Measurements from ENCODE around the gene NDUFB7. TPM values are rescaled to one million over a fixed set of nuclear protein-coding genes. Genes with fewer than 3 reads are reported as not detected.
"Not testable (repeated sequence)": the region's sequence is repeated elsewhere in the genome, so short reads cannot be mapped to it uniquely, and the experiment has no call there.

Gene NDUFB7
- total RNA-seq, result 100 to 1,000 TPM; 228 to 299 TPM
- long read RNA-seq, transcript NDUFB7-201 (3 exons, 531 nt), result major isoform, 122 of 123 reads
- long read RNA-seq, partial matches to known transcripts, result 1 of 123 reads
- long read RNA-seq, other reads (novel, unspliced or antisense), result 0 of 123 reads

DNA sequence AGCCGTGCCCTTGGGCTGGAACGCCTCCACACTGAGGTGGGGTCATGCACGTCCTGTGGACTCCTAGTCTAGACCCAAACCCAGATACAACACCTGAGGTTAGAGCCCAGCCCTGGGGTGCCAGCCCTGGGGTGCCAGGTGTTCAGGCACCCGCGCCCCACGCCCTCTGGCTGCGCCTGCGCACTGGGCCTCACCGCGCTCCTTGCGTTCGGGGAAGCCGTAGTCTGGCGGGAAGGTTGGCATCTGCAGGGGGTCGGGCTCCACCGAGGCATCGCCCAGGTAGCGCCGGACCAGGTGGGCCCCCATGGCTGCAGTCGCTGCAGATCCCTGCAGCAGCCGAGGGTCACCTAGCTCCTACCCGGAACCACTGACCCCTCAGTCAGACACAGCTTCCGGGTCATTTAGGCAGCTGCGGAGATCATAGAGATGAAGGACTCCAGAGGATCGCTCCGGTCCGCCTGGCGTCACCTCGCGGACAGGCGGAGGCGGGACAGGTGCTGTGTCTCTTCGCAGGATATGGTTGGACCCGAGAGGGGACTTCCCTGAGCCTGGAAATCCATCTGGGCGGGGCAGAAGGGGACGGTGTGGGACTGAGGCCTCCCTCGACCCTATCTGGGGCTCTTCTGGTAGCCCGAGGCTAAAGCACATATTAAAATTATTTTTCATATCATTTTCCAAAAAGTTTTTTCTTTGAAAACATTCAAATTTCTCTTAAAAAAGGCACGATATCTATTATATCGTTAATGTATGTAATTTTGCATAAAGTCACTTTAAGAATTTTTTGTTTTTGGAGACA, at the start of gene NDUFB7:
TSS of gene NDUFB7 (minus strand) at position 372 of the 796 bp plus-strand sequence. CDS start at position 306, 66 bp downstream.
- intact Hi-C loops (cut with DNase I, micrococcal nuclease), result loop anchor here in 1 of 2 donors (5.0 kb wide), 1 partner anchor 115 kb away; no protein-coding TSS in a partner anchor
- peak; percentile 91 for ATAC-seq
- peak; percentile 90 to 93 for DNase-seq

DNA sequence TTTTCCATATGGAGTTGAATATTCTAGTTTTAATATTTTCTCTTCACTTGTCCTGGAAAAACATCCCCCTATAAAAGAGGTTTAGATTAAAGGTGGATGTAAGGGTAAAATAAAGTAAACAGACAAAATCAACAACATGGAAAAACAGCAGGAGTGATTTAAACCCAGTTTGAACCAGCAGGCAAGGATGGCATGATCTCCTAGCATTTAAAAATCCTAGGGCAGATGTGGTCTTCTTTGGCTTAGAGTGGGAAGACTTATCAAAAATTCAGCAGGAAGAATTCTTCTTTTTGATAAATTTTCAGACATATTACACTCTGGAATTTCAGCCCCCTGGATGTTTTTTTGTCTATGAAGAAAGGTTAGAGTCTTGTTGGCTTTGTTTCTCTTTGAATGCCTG, 47.5 kb upstream of the NDUFB7 start:
- DNase-seq, result no peak
- no peak for ATAC-seq
- intact Hi-C loops (cut with DNase I, micrococcal nuclease), result no loop called here

DNA sequence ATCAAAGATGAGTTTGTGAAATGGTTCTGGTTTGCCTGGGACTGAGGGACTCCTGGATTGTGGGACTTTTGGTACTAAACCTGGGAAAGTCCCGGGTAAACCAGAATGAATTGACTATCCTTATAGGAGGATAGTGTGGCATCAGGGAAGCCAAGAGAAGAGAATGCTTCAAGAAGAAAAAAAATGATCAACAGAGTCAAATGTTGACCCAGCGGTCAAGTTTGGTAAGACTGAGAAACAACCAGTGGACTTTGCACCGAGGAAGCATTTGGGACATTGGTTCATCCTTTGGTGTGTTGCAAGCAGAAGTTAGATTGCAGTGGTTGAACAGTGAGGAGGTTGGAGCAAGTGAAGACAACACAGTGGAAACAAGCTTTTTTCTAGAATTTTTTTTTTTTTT, 44.5 kb upstream of the NDUFB7 start:
- ATAC-seq (no peak), DNase-seq (no peak)
- intact Hi-C loops (cut with DNase I, micrococcal nuclease), result no loop called here

DNA sequence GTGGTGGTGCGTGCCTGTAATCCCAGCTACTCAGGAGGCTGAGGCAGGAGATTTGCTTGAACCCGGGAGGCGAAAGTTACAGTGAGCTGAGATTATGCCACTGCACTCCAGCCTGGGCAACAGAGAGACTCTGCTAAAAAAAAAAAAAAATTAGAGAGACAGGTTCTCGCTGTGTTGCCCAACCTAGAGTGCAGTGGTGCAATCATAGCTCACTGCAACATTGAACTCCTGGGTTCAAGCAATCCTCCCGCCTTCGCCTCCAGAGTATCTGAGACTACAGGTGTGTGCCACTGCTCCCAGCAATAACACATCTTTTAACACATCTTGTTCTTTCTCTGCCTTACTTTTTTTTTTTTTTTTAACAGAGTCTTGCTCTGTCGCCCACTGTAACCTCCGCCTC, 43.8 kb upstream of the NDUFB7 start:
- intact Hi-C loops (cut with DNase I, micrococcal nuclease), result no loop called here
- ATAC-seq (no peak), DNase-seq (no peak)

DNA sequence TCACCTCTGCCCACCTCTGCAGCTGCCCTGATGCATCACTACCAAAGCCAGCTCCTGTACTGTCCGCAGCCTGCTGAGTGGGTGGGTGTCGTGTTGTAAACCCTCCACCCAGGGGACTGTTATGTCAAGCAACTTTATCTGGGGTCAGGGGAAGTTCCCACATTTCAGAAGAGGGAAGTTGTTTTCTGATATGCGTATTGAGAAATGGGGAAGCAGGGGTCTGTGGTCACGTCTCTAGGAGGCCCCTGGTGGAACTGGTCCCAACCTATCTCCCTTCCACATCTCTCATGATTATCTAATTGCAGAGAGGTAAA, 42.2 kb upstream of the NDUFB7 start:
- intact Hi-C loops (cut with DNase I, micrococcal nuclease), result no loop called here
- DNase-seq, result peak in 1 of 2 donors; percentile 16
- no peak for ATAC-seq

DNA sequence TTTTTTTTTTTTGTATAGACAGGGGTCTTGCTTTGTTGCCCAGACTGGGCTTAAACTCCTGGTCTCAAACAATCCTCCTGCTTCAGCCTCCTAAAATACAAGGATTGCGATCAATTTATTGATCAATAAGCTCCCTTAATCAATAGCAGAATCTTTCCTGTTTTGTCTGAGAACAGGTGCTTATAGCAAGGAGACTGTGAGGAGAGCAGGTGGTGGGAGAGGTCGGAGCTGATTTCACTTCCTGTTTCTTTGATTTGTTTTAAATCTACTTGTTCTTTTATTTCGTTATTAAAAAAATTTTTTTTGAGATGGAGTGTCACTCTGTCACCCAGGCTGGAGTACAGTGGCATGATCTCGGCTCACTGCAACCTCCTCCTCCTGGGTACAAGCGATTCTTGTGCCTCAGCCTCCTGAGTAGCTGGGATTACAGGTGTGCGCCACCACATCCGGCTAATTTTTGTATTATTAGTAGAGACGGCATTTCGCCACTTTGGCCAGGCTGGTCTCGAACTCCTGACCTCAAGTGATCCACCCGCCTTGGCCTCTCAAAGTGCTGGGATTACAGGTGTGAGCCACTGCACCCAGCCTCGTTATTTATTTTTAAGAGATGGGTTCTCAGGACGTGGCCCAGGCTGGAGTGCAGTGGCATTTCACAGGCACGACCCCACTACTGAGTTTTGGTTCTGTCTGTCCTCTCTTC, 41.7 kb upstream of the NDUFB7 start:
- intact Hi-C loops (cut with DNase I, micrococcal nuclease); DNase-seq; ATAC-seq: not testable (repeated sequence)

DNA sequence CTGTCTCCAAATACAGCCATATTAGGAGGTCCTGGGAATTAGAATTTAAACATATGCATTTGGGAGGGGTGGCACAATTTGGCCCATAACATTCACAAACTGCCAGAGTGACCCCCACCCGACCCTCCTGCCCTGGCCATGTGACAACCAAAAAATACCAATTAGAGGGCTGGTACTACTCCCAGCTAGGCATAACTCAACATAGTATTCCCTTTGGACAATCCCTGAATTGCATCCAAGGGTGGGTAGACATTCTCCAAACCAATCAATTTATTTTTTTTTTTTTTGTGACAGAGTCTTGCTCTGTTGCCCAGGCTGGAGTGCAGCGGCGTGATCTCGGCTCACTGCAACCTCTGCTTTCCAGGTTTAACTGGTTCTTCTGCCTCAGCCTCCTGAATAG, 40.8 kb upstream of the NDUFB7 start:
- ATAC-seq (no peak), DNase-seq (no peak)
- intact Hi-C loops (cut with DNase I, micrococcal nuclease), result no loop called here

DNA sequence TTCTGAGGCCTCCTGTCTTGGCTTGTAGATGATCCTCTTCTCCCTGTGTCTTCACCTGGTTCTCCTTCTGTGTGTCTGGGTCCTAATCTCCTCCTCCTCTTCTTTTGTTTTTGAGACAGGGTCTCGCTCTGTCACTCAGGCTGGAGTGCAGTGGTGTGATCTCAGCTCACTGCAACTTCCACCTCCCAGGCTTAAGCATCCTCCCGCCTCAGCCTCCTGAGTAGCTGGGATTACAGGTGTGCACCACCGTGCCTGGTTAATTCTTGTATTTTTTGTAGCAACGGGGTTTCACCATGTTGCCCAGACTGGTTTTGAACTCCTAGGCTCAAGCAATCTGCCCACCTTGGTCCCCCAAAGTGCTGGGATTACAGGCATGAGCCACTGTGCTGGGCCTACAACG, 40.4 kb upstream of the NDUFB7 start:
- ATAC-seq; DNase-seq; intact Hi-C loops (cut with DNase I, micrococcal nuclease): not testable (repeated sequence)

DNA sequence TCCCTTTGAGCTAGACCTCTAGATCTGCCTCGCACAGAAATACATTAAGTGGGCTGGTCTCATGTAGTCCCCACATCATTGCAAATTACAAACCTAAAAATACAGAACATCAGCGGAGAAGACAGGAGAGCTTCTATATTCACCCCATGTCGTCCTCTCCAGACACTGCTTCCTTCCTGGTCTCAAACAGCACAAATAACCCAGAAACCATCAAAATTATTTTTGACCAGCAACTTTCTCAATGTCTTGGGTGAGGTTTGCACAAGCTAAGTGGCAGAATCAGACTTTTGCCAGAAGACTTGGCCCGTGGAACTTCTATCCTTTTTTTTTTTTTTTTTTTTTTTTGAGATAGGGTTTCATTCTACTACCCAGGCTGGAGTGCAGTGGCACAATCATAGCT, 39.2 kb upstream of the NDUFB7 start:
- intact Hi-C loops (cut with DNase I, micrococcal nuclease), result no loop called here
- DNase-seq (no peak), ATAC-seq (no peak)

DNA sequence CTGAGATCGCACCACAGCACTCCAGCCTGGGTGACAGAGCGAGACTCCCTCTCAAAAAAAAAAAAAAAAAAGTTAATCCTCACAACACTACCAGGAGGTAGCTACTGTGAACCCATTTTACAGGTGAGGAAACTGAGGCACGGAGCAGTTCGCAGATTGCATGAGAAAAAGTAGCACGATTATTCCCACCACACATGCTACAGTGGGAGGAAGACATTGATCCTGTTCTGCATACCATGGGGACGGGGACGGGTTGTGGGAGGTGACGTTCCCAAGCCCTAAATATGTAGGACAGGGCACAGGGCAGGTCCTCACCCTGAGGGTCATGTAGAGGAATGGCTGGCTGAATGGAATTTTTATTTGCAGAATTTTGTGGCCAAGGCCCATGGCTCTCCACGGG, 34.8 kb upstream of the NDUFB7 start:
- intact Hi-C loops (cut with DNase I, micrococcal nuclease), result no loop called here
- no peak for ATAC-seq
- DNase-seq, result no peak

DNA sequence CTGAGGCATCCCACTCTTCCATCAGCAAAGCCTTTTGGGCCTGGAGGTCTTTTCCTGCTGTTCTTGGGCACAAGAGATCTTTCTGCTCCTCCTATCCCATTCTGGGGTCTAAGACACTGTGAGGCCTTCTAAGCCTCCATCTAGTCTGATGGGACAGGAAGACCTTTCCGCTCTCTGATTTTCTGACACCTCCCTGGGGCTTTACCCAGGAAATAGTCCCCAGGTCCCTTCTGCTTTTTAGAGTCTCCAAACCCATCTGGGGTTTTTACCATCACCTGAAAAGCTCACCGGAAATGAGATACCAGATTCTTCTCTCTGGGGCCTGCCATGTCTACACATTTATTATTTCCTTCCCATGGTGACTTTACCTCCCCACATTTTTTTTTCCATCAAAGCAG, 32.1 kb upstream of the NDUFB7 start:
- intact Hi-C loops (cut with DNase I, micrococcal nuclease), result no loop called here
- ATAC-seq (no peak), DNase-seq (no peak)

DNA sequence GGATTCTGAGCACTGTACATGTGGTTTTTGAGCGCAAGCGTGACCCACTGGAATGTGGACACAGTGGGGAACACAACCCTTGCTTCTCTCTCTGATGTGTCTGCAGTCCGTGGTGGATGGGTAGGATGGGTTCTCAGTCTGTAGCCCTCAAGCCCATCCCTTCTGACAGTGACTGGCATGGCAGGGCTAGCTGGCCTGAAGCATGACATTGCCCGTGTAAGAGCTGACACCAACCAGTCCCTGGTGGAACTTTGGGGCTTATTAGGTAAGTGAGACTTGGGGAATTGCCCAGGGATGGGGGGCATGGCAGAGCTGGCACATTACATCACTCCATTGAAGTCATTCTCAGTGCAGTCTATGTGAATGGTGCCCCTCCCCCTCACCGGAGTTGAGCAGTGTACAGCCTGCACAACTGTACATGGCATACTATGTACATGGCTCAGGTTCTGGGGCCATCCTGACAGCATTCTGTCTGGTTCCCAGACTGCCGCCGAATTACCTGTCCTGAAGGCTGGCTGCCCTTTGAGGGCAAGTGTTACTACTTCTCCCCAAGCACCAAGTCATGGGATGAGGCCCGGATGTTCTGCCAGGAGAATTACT, 27.8 kb upstream of the NDUFB7 start:
- no peak for DNase-seq
- ATAC-seq, result no peak
- intact Hi-C loops (cut with DNase I, micrococcal nuclease), result no loop called here

DNA sequence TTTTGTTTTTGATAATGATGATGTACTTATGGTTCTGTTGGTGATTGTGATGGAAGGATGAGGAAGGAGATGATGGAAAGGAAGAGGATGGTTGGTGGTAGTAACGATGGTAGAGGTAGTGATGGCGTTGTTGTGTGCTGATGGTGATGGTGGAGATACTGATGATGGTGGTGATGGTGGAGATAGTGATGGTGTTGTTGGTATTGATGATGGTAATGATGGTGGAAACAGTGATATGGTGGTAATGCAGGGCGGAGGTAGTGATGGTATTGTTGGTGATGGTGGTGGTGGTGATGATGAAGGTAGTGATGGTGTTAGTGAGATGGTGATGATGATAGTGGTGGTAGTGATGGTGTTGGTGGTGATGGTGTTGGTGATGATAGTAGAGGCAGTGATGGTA, 23.7 kb upstream of the NDUFB7 start:
- DNase-seq, result no peak
- ATAC-seq, result no peak
- intact Hi-C loops (cut with DNase I, micrococcal nuclease), result no loop called here

DNA sequence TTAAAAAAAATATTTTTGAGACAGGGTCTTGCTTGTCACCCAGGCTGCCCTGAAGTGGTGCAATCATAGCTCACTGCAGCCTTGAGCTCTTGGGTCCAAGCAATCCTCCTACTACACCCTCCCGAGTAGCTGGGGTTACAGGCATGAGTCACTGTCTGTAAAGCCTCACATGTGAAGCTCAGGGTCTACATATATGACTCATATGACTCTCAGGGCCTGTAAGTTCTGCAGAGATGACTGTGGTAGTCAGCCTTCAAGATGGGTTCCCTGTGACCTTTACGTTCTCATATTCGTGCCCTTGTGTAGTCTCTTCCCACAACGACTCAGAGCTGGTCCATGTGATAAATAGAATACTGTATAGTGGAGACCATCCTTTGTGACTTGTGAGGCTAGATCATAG, 17.6 kb upstream of the NDUFB7 start:
- intact Hi-C loops (cut with DNase I, micrococcal nuclease); ATAC-seq; DNase-seq: not testable (repeated sequence)

DNA sequence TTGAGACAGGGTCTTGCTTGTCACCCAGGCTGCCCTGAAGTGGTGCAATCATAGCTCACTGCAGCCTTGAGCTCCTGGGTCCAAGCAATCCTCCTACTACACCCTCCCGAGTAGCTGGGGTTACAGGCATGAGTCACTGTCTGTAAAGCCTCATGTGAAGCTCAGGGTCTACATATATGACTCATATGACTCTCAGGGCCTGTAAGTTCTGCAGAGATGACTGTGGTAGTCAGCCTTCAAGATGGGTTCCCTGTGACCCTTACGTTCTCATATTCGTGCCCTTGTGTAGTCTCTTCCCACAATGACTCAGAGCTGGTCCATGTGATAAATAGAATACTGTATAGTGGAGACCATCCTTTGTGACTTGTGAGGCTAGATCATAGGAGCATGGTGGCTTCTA, 13.3 kb upstream of the NDUFB7 start:
- DNase-seq; intact Hi-C loops (cut with DNase I, micrococcal nuclease); ATAC-seq: not testable (repeated sequence)

DNA sequence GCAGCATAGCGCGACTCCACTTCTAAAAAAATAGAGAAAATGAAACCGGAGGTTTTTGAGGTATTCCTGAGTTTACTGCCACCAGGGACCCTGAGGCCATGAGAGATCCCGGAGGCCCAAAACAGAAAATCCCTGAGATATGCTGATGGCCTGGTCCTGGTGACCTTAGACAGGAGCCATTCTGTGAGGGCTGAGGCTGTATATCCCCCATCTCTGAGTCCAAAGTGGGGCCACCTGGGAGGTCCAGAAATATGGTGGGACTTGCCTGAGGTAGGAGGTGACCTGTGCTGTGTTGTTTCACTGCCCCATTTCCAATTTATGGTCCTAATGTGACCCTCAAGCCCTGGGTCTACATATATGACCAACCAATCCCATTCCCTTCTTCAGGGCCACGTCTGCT, 12.5 kb upstream of the NDUFB7 start:
- intact Hi-C loops (cut with DNase I, micrococcal nuclease); ATAC-seq; DNase-seq: not testable (repeated sequence)

DNA sequence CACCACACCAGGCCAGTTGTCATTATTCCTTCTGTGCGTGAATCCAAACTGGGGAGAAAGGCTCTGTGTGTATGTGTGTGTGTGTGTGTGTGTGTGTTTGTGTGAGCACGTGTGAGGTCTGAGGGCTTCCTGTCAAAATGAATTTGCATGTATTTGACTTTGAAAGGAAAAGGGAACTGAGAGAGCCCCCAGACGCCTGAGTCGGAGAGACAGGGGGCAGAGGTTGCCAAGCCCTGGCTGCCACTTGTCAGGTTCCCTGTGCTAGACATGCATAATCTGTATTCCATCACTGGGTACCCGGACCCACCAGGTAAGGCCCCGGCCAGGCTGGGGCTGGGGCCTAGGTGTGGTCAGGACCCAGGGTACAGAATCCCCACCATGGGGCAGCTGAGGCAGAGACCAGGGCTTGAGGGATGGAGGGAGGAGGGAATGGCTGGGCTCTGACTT, 11.1 kb upstream of the NDUFB7 start, which contains the start of gene CLEC17A:
TSS of gene CLEC17A (plus strand) at position 191 of the 447 bp plus-strand sequence. CDS start at position 268, 77 bp downstream.
- no peak for DNase-seq
- intact Hi-C loops (cut with DNase I, micrococcal nuclease), result no loop called here
- ATAC-seq, result no peak

DNA sequence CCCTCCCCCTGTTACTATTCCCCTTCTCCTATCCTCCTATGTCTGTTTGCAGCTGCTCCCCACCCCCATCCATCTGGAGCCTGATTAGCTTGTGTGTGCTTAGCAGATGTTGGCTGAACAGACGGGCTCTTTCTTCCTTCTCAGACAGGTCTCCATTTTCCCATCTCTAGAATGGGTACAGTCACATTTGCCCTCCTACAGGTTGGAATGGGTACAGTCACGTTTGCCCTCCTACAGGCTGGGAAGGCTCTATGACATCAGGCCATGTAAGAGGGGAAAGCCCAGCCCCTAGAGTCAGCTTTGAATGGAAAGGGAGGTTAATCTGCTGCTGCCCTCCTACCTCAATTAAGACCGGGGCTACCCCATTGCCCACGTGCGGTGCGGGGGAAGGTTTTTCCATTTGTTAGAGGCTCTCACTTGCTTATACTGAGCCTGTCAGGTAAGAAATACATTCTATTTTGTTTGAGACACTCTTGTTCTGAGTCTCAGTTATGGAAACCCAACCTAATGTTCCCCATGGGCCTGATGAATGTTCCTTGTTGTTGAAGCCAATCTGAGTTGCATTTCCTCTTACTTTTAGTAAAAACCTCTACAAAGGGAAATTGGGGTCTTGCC, 8.9 kb upstream of the NDUFB7 start:
- intact Hi-C loops (cut with DNase I, micrococcal nuclease), result no loop called here
- no peak for DNase-seq
- ATAC-seq, result no peak

DNA sequence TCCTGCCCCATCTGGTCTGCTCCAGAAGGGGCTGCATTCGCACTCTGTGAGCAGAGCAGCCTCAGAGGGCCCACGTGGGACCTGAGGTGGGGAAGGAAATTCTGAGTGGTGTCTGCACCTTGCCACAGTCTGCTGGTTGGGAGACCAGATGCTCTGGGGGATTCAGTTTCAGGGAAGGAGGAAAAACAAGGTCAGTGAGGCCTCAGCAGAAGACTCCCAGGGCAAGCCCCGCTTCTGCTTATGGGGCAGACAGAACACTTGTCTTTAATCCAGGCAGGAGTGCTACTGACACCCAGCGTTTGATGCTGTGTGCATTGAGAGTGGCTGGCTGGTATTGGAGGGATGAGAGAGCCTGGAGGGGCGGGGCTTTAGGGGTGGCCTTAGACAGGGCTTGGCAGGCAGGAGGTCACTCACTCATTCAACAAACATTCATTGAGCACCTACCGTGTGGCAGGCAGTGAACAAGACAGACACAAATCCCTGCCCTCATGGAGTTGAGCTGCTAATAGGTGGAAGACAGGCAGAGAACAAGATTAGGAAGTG, 6.1 kb upstream of the NDUFB7 start:
- DNase-seq, result no peak
- ATAC-seq, result no peak
- intact Hi-C loops (cut with DNase I, micrococcal nuclease), result no loop called here
